Astrocyte (in vitro differentiated cells and primary cell): ENCODE measurements around the gene XAF1. TPM values are rescaled to one million over a fixed set of nuclear protein-coding genes. Genes with fewer than 3 reads are reported as not detected.
"Not testable (repeated sequence)": the region's sequence is repeated elsewhere in the genome, so short reads cannot be mapped to it uniquely, and the experiment has no call there.

ENCODE experiments used
- DNase-seq: peaks from one replicate; pipeline ENCODE4 v3.0.0-alpha.2; 2010; ENCODE audit warnings: low read depth
- FAIRE-seq: peaks from 2 replicates; lab custom pipeline; 2011; peaks lifted over from hg19 to GRCh38; lab: Jason Lieb, UNC
- H2AFZ ChIP-seq: 2 replicates; pipeline ENCODE4 v1.6.0; 2012; ENCODE audit warnings: low read depth, low read length, inconsistent platforms
- H3K27ac ChIP-seq: 2 replicates; pipeline ENCODE4 v1.5.1; 2011; ENCODE audit warnings: low read depth, low read length, inconsistent platforms
- H3K27me3 ChIP-seq: 2 replicates; pipeline ENCODE4 v1.6.0; 2011; ENCODE audit warnings: low read length, inconsistent platforms; ENCODE audit not compliant: insufficient read depth
- H3K36me3 ChIP-seq: 2 replicates; pipeline ENCODE4 v1.5.1; 2011; ENCODE audit warnings: low read length, inconsistent platforms; ENCODE audit not compliant: insufficient read depth
- H3K4me1 ChIP-seq: 2 replicates; pipeline ENCODE4 v1.5.1; 2011; ENCODE audit warnings: low read length, inconsistent platforms; ENCODE audit not compliant: insufficient read depth
- H3K4me2 ChIP-seq: 2 replicates; pipeline ENCODE4 v1.6.0; 2012; ENCODE audit warnings: low read length, inconsistent platforms
- H3K4me3 ChIP-seq: 2 replicates; pipeline ENCODE4 v1.5.1; 2011; ENCODE audit warnings: low read depth, mild to moderate bottlenecking, low read length, inconsistent platforms; ENCODE audit not compliant: insufficient read depth
- H3K79me2 ChIP-seq: 2 replicates; pipeline ENCODE4 v1.6.0; 2012; ENCODE audit warnings: mild to moderate bottlenecking, low read length, inconsistent platforms; ENCODE audit not compliant: insufficient read depth
- H3K9ac ChIP-seq: 2 replicates; pipeline ENCODE4 v1.6.0; 2012; ENCODE audit warnings: mild to moderate bottlenecking, low read length, inconsistent platforms
- H3K9me3 ChIP-seq: 2 replicates; pipeline ENCODE4 v1.5.1; 2012; ENCODE audit warnings: low read depth, mild to moderate bottlenecking, low read length, inconsistent platforms; ENCODE audit not compliant: insufficient read depth
- H4K20me1 ChIP-seq: 2 replicates; pipeline ENCODE4 v1.6.0; 2012; ENCODE audit warnings: low read length, inconsistent platforms; ENCODE audit not compliant: insufficient read depth
- H3K27ac Mint-ChIP-seq: one replicate; pipeline ENCODE4 v1.8.0; 2021; ENCODE audit warnings: mild to moderate bottlenecking, mixed read lengths; ENCODE audit not compliant: unreplicated experiment
- H3K27me3 Mint-ChIP-seq: one replicate; pipeline ENCODE4 v1.8.0; 2021; ENCODE audit warnings: low read depth, mixed read lengths; ENCODE audit not compliant: unreplicated experiment
- H3K36me3 Mint-ChIP-seq: one replicate; pipeline ENCODE4 v1.8.0; 2021; ENCODE audit warnings: low read depth, mixed read lengths; ENCODE audit not compliant: unreplicated experiment
- H3K4me1 Mint-ChIP-seq: one replicate; pipeline ENCODE4 v1.8.0; 2021; ENCODE audit warnings: low read depth, mixed read lengths; ENCODE audit not compliant: unreplicated experiment
- H3K4me3 Mint-ChIP-seq: one replicate; pipeline ENCODE4 v1.8.0; 2021; ENCODE audit warnings: mild to moderate bottlenecking, moderate library complexity, mixed read lengths; ENCODE audit not compliant: unreplicated experiment
- H3K9me3 Mint-ChIP-seq: one replicate; pipeline ENCODE4 v1.8.0; 2021; ENCODE audit warnings: mild to moderate bottlenecking, mixed read lengths; ENCODE audit not compliant: unreplicated experiment
- EZH2 ChIP-seq: IDR thresholded peaks from 2 replicates; pipeline ENCODE4 v1.6.1; 2012; ENCODE audit warnings: mild to moderate bottlenecking, low read length, inconsistent platforms; ENCODE audit not compliant: insufficient read depth
- total RNA-seq: library from RNA; stranded (reverse); gene quantifications from 2 replicates; pipeline ENCODE4 v1.2.1, GENCODE V29; 2021
- TF ChIP-seq, protein P1 (sequence below): IDR thresholded peaks from 2 replicates; pipeline ENCODE4 v1.5.1; 2011; ENCODE audit warnings: low read depth, mild to moderate bottlenecking, inconsistent platforms, low read length, moderate library complexity; ENCODE audit not compliant: insufficient read depth

Gene XAF1
- total RNA-seq, 1 donor from 2014 or later: 50.9 TPM

DNA sequence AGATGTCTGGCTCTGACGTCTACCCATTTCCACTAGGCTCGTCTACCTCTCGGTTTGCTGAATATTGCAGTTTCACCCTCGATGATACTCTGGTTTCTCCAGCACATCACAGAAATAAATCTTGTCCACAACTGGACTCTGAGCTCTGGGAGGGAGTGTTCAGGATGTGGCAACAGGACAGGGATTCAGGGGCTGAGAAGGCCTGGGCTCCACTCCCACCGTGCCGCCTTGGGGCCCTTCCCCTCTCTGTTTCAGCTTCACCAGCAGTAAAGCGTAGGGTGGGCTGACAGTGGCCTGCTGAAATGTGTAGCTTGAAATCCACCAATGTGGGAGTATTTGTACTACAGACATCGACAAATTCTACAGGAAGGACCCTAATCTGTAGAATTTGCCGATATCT lies 55.7 kb downstream of the XAF1 start:
- Histone ChIP-seq H3K27me3 (no peaks in the 10 kb centered on the region), H3K36me3 (no peaks in the 10 kb centered on the region), H3K27ac (no peak overlapping the region), H3K4me2 (no peak overlapping the region), H3K79me2 (no peaks in the 10 kb centered on the region), H3K9me3 (no peaks in the 10 kb centered on the region), H2AFZ (no peak overlapping the region), H4K20me1 (no peaks in the 10 kb centered on the region), H3K9ac (no peak overlapping the region), H3K4me1 (no peaks in the 10 kb centered on the region), H3K4me3 (no peak overlapping the region)
- DNase-seq (no peak), FAIRE-seq (no peak)
- no peak overlapping the region for H3K27ac Mint-ChIP-seq
- H3K27me3 Mint-ChIP-seq: peaks cover 32% of the 10 kb centered on the region
- no peaks in the 10 kb centered on the region for H3K4me1 Mint-ChIP-seq
- H3K36me3 Mint-ChIP-seq: no peaks in the 10 kb centered on the region
- H3K4me3 Mint-ChIP-seq: no peak overlapping the region
- TF ChIP-seq, protein P1, sequence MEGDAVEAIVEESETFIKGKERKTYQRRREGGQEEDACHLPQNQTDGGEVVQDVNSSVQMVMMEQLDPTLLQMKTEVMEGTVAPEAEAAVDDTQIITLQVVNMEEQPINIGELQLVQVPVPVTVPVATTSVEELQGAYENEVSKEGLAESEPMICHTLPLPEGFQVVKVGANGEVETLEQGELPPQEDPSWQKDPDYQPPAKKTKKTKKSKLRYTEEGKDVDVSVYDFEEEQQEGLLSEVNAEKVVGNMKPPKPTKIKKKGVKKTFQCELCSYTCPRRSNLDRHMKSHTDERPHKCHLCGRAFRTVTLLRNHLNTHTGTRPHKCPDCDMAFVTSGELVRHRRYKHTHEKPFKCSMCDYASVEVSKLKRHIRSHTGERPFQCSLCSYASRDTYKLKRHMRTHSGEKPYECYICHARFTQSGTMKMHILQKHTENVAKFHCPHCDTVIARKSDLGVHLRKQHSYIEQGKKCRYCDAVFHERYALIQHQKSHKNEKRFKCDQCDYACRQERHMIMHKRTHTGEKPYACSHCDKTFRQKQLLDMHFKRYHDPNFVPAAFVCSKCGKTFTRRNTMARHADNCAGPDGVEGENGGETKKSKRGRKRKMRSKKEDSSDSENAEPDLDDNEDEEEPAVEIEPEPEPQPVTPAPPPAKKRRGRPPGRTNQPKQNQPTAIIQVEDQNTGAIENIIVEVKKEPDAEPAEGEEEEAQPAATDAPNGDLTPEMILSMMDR: no peak
- TF ChIP-seq EZH2: no peak
- peaks cover 12% of the 10 kb centered on the region for H3K9me3 Mint-ChIP-seq

DNA sequence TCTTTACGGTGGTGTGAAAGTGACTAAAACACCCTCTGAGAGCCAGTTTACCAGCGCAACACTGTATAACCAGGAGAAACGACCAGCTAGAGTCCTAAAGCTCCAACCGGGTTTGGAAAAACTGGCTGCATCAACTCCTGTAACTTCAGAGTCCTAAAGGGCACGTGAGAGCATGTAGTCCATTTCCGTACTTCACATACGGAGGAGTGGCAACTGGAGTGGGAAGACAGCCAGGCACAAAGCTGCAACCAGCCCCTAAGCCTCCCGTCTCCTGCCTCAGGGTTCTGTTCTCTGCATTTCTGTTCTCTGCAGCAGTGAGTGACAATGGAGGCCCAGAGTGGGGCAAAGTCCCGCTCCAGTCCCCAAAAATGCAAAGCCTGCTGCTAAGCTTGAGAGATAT lies 56.4 kb downstream of the XAF1 start:
- H3K36me3 ChIP-seq: no peaks in the 10 kb centered on the region
- H3K9ac ChIP-seq: no peak overlapping the region
- Mint-ChIP-seq H3K27ac (no peak overlapping the region), H3K27me3 (peaks cover 32% of the 10 kb centered on the region), H3K4me1 (no peaks in the 10 kb centered on the region), H3K4me3 (no peak overlapping the region), H3K9me3 (peaks cover 14% of the 10 kb centered on the region), H3K36me3 (no peaks in the 10 kb centered on the region)
- no peaks in the 10 kb centered on the region for H3K4me1 ChIP-seq
- no peak for FAIRE-seq
- no peak overlapping the region for H3K27ac ChIP-seq
- TF ChIP-seq, protein P1: no peak
- TF ChIP-seq EZH2: no peak
- no peak overlapping the region for H3K4me3 ChIP-seq
- DNase-seq: no peak
- no peak overlapping the region for H2AFZ ChIP-seq
- no peaks in the 10 kb centered on the region for H3K79me2 ChIP-seq
- no peak overlapping the region for H3K4me2 ChIP-seq
- H4K20me1 ChIP-seq: no peaks in the 10 kb centered on the region
- no peaks in the 10 kb centered on the region for H3K9me3 ChIP-seq
- H3K27me3 ChIP-seq: no peaks in the 10 kb centered on the region

DNA sequence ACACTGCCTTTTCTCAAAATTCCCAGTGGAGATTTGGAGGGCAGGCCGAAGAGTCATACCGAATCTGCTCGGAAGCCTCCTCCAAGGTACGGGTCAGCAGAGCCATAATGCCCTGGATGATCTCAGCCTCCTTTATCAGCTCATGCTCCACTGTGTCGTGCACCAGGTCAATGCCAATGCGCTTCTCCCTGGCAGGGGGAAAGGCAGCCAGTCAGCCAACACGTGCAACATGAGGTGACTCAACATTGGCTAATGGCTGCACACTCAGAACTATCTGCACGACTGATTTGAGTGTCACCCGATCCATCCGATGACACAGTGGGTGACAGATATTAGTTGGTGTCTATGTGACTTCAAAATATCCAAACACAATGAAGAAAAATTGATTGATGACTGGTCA lies 59.9 kb downstream of the XAF1 start:
- H2AFZ ChIP-seq: no peak overlapping the region
- Mint-ChIP-seq H3K4me1 (no peaks in the 10 kb centered on the region), H3K27me3 (peaks cover 41% of the 10 kb centered on the region), H3K27ac (no peak overlapping the region), H3K9me3 (peaks cover 17% of the 10 kb centered on the region), H3K36me3 (no peaks in the 10 kb centered on the region), H3K4me3 (no peak overlapping the region)
- H3K4me1 ChIP-seq: no peaks in the 10 kb centered on the region
- no peaks in the 10 kb centered on the region for H3K9me3 ChIP-seq
- TF ChIP-seq, protein P1: no peak
- no peak for TF ChIP-seq EZH2
- H4K20me1 ChIP-seq: no peaks in the 10 kb centered on the region
- no peak for FAIRE-seq
- no peak overlapping the region for H3K4me3 ChIP-seq
- no peak overlapping the region for H3K27ac ChIP-seq
- no peak for DNase-seq
- no peaks in the 10 kb centered on the region for H3K27me3 ChIP-seq
- no peak overlapping the region for H3K4me2 ChIP-seq
- no peaks in the 10 kb centered on the region for H3K79me2 ChIP-seq
- no peaks in the 10 kb centered on the region for H3K36me3 ChIP-seq
- H3K9ac ChIP-seq: no peak overlapping the region

DNA sequence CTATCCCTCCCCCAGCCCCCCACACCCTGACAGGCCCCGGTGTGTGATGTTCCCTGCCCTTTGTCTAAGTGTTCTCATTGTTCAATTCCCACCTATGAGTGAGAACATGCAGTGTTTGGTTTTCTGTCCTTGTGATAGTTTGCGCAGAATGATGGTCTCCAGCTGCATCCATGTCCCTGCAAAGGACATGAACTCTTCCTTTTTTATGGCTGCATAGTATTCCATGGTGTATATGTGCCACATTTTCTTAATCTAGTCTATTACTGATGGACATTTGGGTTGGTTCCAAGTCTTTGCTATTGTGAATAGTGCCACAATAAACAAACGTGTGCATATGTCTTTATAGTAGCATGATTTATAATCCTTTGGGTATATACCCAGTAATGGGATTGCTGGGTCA lies 60.5 kb downstream of the XAF1 start:
- H3K4me3 Mint-ChIP-seq, H3K9me3 ChIP-seq, H3K4me3 ChIP-seq, H4K20me1 ChIP-seq, H3K27me3 ChIP-seq, H3K4me1 ChIP-seq, H3K9ac ChIP-seq, H3K36me3 ChIP-seq, H3K27ac ChIP-seq, H3K27ac Mint-ChIP-seq, H2AFZ ChIP-seq, DNase-seq, H3K79me2 ChIP-seq, FAIRE-seq, H3K4me1 Mint-ChIP-seq, H3K36me3 Mint-ChIP-seq, H3K4me2 ChIP-seq: not testable (repeated sequence)
- H3K9me3 Mint-ChIP-seq: peaks cover 17% of the 10 kb centered on the region
- H3K27me3 Mint-ChIP-seq: peaks cover 41% of the 10 kb centered on the region
